Mesenchymal stem cell (in vitro differentiated cells and primary cell): ENCODE measurements around the gene RFX8.
"Not testable (repeated sequence)": the region's sequence is repeated elsewhere in the genome, so short reads cannot be mapped to it uniquely, and the experiment has no call there.

Experiments used
- DNase-seq: peaks from one replicate; pipeline ENCODE4 v3.0.0-alpha.2; 2013
- H2AFZ ChIP-seq: one replicate; pipeline ENCODE4 v1.6.1; 2013; ENCODE audit warnings: low read depth, mild to moderate bottlenecking, control low read depth, inconsistent platforms, low read length, moderate library complexity
- H2AK5ac ChIP-seq: 2 replicates; pipeline ENCODE4 v1.6.1; 2013; ENCODE audit warnings: low read length, moderate library complexity, mild to moderate bottlenecking, inconsistent platforms; ENCODE audit not compliant: severe bottlenecking
- H2BK120ac ChIP-seq: one replicate; pipeline ENCODE4 v1.6.1; 2013; ENCODE audit warnings: low read depth, mild to moderate bottlenecking, inconsistent platforms, low read length, moderate library complexity
- H2BK12ac ChIP-seq, 2 experiments: one replicate each; pipeline ENCODE4 v1.6.1; 2013; ENCODE audit warnings: inconsistent platforms in 2 of 2, low read length in 2 of 2, mild to moderate bottlenecking in 2 of 2, moderate library complexity in 2 of 2, control low read depth in 1 of 2
- H2BK15ac ChIP-seq: one replicate; pipeline ENCODE4 v1.6.1; 2013; ENCODE audit warnings: mild to moderate bottlenecking, low read depth, inconsistent platforms; ENCODE audit not compliant: poor library complexity, severe bottlenecking
- H2BK5ac ChIP-seq: 2 replicates; pipeline ENCODE4 v1.6.1; 2013; ENCODE audit warnings: low read depth, mild to moderate bottlenecking, low read length, control low read depth, inconsistent platforms; ENCODE audit not compliant: poor library complexity, severe bottlenecking
- H3K14ac ChIP-seq, 2 experiments: one replicate each; pipeline ENCODE4 v1.6.1; 2013; ENCODE audit warnings: inconsistent platforms in 2 of 2, low read length in 2 of 2, control low read depth in 1 of 2, mild to moderate bottlenecking in 1 of 2, moderate library complexity in 1 of 2
- H3K18ac ChIP-seq, 2 experiments: one replicate each; pipeline ENCODE4 v1.6.1; 2013; ENCODE audit warnings: inconsistent platforms in 2 of 2, low read length in 2 of 2, control low read depth in 1 of 2, low read depth in 1 of 2, mild to moderate bottlenecking in 1 of 2
- H3K23ac ChIP-seq, 2 experiments: one replicate each; pipeline ENCODE4 v1.6.1; 2013; ENCODE audit warnings: inconsistent platforms in 2 of 2, low read length in 2 of 2, mild to moderate bottlenecking in 2 of 2, moderate library complexity in 2 of 2, control low read depth in 1 of 2
- H3K27ac ChIP-seq: 2 replicates; pipeline ENCODE4 v1.5.1; 2013; ENCODE audit warnings: mild to moderate bottlenecking, moderate library complexity, low read length, control low read depth, inconsistent platforms; ENCODE audit not compliant: poor library complexity, severe bottlenecking
- H3K27me3 ChIP-seq, 2 experiments: 2 replicates each; pipeline versions ENCODE4 v1.6.1 to v1.7.0; 2013; ENCODE audit warnings: low read length in 2 of 2, mild to moderate bottlenecking in 2 of 2, moderate library complexity in 2 of 2, control low read depth in 1 of 2, inconsistent platforms in 1 of 2; ENCODE audit not compliant: control insufficient read depth in 1 of 2, insufficient read depth in 1 of 2
- H3K36me3 ChIP-seq, 2 experiments: 2 replicates each; pipeline versions ENCODE4 v1.6.1 to v1.7.0; 2013; ENCODE audit warnings: low read length in 2 of 2, control low read depth in 1 of 2, inconsistent platforms in 1 of 2, low read depth in 1 of 2, mild to moderate bottlenecking in 1 of 2; ENCODE audit not compliant: insufficient read depth in 2 of 2, control insufficient read depth in 1 of 2
- H3K4ac ChIP-seq, 2 experiments: one replicate each; pipeline ENCODE4 v1.6.1; 2013; ENCODE audit warnings: inconsistent platforms in 2 of 2, low read length in 2 of 2, mild to moderate bottlenecking in 2 of 2, moderate library complexity in 2 of 2, control low read depth in 1 of 2, low read depth in 1 of 2
- H3K4me1 ChIP-seq: 2 replicates; pipeline ENCODE4 v1.6.1; 2013; ENCODE audit warnings: low read depth, low read length, control low read depth; ENCODE audit not compliant: control insufficient read depth, insufficient read depth
- H3K4me2 ChIP-seq: 2 replicates; pipeline ENCODE4 v1.6.1; 2013; ENCODE audit warnings: low read length, mild to moderate bottlenecking, inconsistent platforms; ENCODE audit not compliant: poor library complexity, severe bottlenecking
- H3K4me3 ChIP-seq, 2 experiments: 2 replicates each; pipeline versions ENCODE4 v1.5.1 to v1.7.0; 2013; ENCODE audit warnings: low read length in 2 of 2, mild to moderate bottlenecking in 2 of 2, control low read depth in 1 of 2, low read depth in 1 of 2; ENCODE audit not compliant: insufficient read depth in 1 of 2
- H3K79me1 ChIP-seq: replicated peaks from 2 replicates; pipeline ENCODE4 v1.6.1; 2013; ENCODE audit warnings: mild to moderate bottlenecking, control low read depth, low read length, inconsistent platforms; ENCODE audit not compliant: poor library complexity, severe bottlenecking
- H3K9ac ChIP-seq: 2 replicates; pipeline ENCODE4 v1.7.0; 2013; ENCODE audit warnings: mild to moderate bottlenecking, low read length, moderate library complexity
- H3K9me3 ChIP-seq: 2 replicates; pipeline ENCODE4 v1.7.0; 2013; ENCODE audit warnings: mild to moderate bottlenecking, low read length; ENCODE audit not compliant: control insufficient read depth
- H4K8ac ChIP-seq: one replicate; pipeline ENCODE4 v1.6.1; 2013; ENCODE audit warnings: inconsistent platforms, mild to moderate bottlenecking, low read length, moderate library complexity
- H4K91ac ChIP-seq: one replicate; pipeline ENCODE4 v1.6.1; 2013; ENCODE audit warnings: mild to moderate bottlenecking, low read length, inconsistent platforms
- WGBS: methylation state at CpG from one replicate; pipeline ENCODE4 v1.1.7; 2013; ENCODE audit warnings: mixed read lengths; 5-methylcytosine and 5-hydroxymethylcytosine counted together

RFX8 gene

GRCh38 chr2:101505276-101505675 lies 30.4 kb upstream of the RFX8 start:
- H3K27me3 ChIP-seq, H3K23ac ChIP-seq, H2AFZ ChIP-seq, H4K91ac ChIP-seq, H2BK15ac ChIP-seq, H4K8ac ChIP-seq, H3K4ac ChIP-seq, H3K9ac ChIP-seq, H3K4me2 ChIP-seq, H3K4me1 ChIP-seq, H3K14ac ChIP-seq, H2AK5ac ChIP-seq, H3K79me1 ChIP-seq, H2BK120ac ChIP-seq, H3K18ac ChIP-seq, H2BK5ac ChIP-seq, DNase-seq, H3K9me3 ChIP-seq, H3K4me3 ChIP-seq, H2BK12ac ChIP-seq, H3K36me3 ChIP-seq, H3K27ac ChIP-seq: not testable (repeated sequence)
- WGBS, result no CpG with 5 or more reads among the region's 4 CpGs

- H3K79me1 ChIP-seq, H3K9me3 ChIP-seq, H3K36me3 ChIP-seq, H3K9ac ChIP-seq, H3K23ac ChIP-seq, H3K4ac ChIP-seq, H2BK120ac ChIP-seq, H2BK5ac ChIP-seq, H3K27me3 ChIP-seq, H2AK5ac ChIP-seq, H3K4me1 ChIP-seq, H2BK12ac ChIP-seq, H3K18ac ChIP-seq, H4K91ac ChIP-seq, H3K4me3 ChIP-seq, DNase-seq, H2BK15ac ChIP-seq, H3K27ac ChIP-seq, H2AFZ ChIP-seq, H3K14ac ChIP-seq, H4K8ac ChIP-seq, H3K4me2 ChIP-seq: not testable (repeated sequence)
- 98% methylated on average over 4 of the region's 8 CpGs for WGBS
These were observed 29.8 kb upstream of the RFX8 start for GRCh38 chr2:101504744-101505143.

GRCh38 chr2:101502095-101502494 lies 27.2 kb upstream of the RFX8 start:
- H2BK120ac ChIP-seq, result no peak overlapping the region
- H3K27ac ChIP-seq, result no peak overlapping the region
- H3K4me1 ChIP-seq, result peaks cover 3% of the 10 kb centered on the region
- H2AK5ac ChIP-seq, result no peak overlapping the region
- peak overlapping the region; percentile 18 to 66 for H3K18ac ChIP-seq
- H4K8ac ChIP-seq, result peak overlapping the region; percentile 75
- 71% methylated on average over 5 of the region's 5 CpGs for WGBS
- no peak overlapping the region for H3K4me3 ChIP-seq
- DNase-seq, result no peak
- H3K9me3 ChIP-seq, result no peaks in the 10 kb centered on the region
- H3K23ac ChIP-seq, result no peak overlapping the region
- H3K27me3 ChIP-seq, result no peaks in the 10 kb centered on the region
- peak overlapping the region in 1 of 2 experiments; percentile 62 for H3K14ac ChIP-seq
- H2BK12ac ChIP-seq, result peak overlapping the region in 1 of 2 experiments; percentile 51
- peak overlapping the region in 1 of 2 experiments; percentile 20 for H3K4ac ChIP-seq
- H3K9ac ChIP-seq, result peak overlapping the region; percentile 80
- no peak overlapping the region for H2AFZ ChIP-seq
- no peaks in the 10 kb centered on the region for H3K79me1 ChIP-seq
- H4K91ac ChIP-seq, result peak overlapping the region; percentile 3
- H2BK5ac ChIP-seq, result no peak overlapping the region
- H2BK15ac ChIP-seq, result no peak overlapping the region
- H3K36me3 ChIP-seq, result no peaks in the 10 kb centered on the region
- H3K4me2 ChIP-seq, result no peak overlapping the region

- Histone ChIP-seq H3K14ac (no peak overlapping the region), H3K9me3 (no peaks in the 10 kb centered on the region), H3K36me3 (no peaks in the 10 kb centered on the region), H3K27me3 (no peaks in the 10 kb centered on the region), H2AK5ac (no peak overlapping the region), H3K23ac (no peak overlapping the region), H3K4me1 (peaks cover 3% of the 10 kb centered on the region), H3K4me2 (no peak overlapping the region), H3K4me3 (peak overlapping the region in 1 of 2 experiments; percentile 60), H4K8ac (no peak overlapping the region), H2AFZ (no peak overlapping the region), H3K27ac (no peak overlapping the region), H2BK15ac (no peak overlapping the region), H2BK12ac (no peak overlapping the region), H4K91ac (no peak overlapping the region), H3K79me1 (no peaks in the 10 kb centered on the region), H3K9ac (peak overlapping the region; percentile 80), H3K4ac (no peak overlapping the region), H3K18ac (no peak overlapping the region), H2BK120ac (no peak overlapping the region), H2BK5ac (no peak overlapping the region)
- DNase-seq, result peak; percentile 50
- WGBS, result 71% methylated on average over 1 of the region's 3 CpGs
These were observed 26.5 kb upstream of the RFX8 start for GRCh38 chr2:101501443-101501842.
